WTC11 (cell line): ENCODE data around the gene CDR2. TPM values are rescaled to one million over a fixed set of nuclear protein-coding genes. Genes with fewer than 3 reads are reported as not detected.

ENCODE experiments used
- ATAC-seq: fragments of 200-7000 bp; cut with Tn5 transposase; 2 replicates; pipeline ENCODE4 v1.10.0; 2021; ENCODE audit warnings: mild to moderate bottlenecking, moderate library complexity
- CTCF ChIA-PET: fragments of 300-600 bp; sonication (Branson Sonifier 250); formaldehyde crosslinking; loops from one replicate; lab custom pipeline; 2021; ENCODE audit warnings: antibody characterized with exemption; lab: Charles Lee
- POLR2A ChIA-PET: fragments of 350-600 bp; sonication (Branson Sonifier 250); formaldehyde crosslinking; loops from one replicate; lab custom pipeline; 2021; ENCODE audit warnings: antibody characterized with exemption; lab: Charles Lee
- DNase-seq: peaks from one replicate; pipeline ENCODE4 v3.0.0; 2021; ENCODE audit warnings: low spot score
- H3K27ac Mint-ChIP-seq: 2 replicates; pipeline ENCODE4 v1.8.0; 2021; ENCODE audit warnings: mixed read lengths
- H3K27me3 Mint-ChIP-seq: 2 replicates; pipeline ENCODE4 v1.8.0; 2021; ENCODE audit warnings: low read depth, mild to moderate bottlenecking, moderate library complexity, mixed read lengths
- H3K36me3 Mint-ChIP-seq: 2 replicates; pipeline ENCODE4 v1.8.0; 2021; ENCODE audit warnings: mixed read lengths
- H3K4me1 Mint-ChIP-seq: 2 replicates; pipeline ENCODE4 v1.8.0; 2022; ENCODE audit warnings: mixed read lengths
- H3K4me3 Mint-ChIP-seq: 2 replicates; pipeline ENCODE4 v1.8.0; 2021; ENCODE audit warnings: mild to moderate bottlenecking, moderate library complexity, mixed read lengths
- H3K9me3 Mint-ChIP-seq: 2 replicates; pipeline ENCODE4 v1.8.0; 2021; ENCODE audit warnings: mixed read lengths
- CDX4 ChIP-seq: fragments of 250-450 bp; sonication (Bioruptor Pico); IDR thresholded peaks from 2 replicates; pipeline ENCODE4 v1.9.0; 2021; ENCODE audit warnings: moderate library complexity, mild to moderate bottlenecking, inconsistent platforms, borderline replicate concordance
- CREB1 ChIP-seq: sonication (generic); formaldehyde crosslinking; IDR thresholded peaks from 2 replicates; pipeline ENCODE4 v1.8.0; 2023; ENCODE audit warnings: mild to moderate bottlenecking, missing genetic modification reagents
- CTCF ChIP-seq: fragments of 200-600 bp; IDR thresholded peaks from 2 replicates; pipeline ENCODE4 v1.8.0; 2022; ENCODE audit warnings: antibody characterized with exemption
- ERG ChIP-seq: fragments of 250-450 bp; sonication (Bioruptor Pico); IDR thresholded peaks from 2 replicates; pipeline ENCODE4 v1.8.0; 2021; ENCODE audit warnings: mild to moderate bottlenecking
- ESRRA ChIP-seq: sonication (generic); formaldehyde crosslinking; IDR thresholded peaks from 2 replicates; pipeline ENCODE4 v1.8.1; 2022; ENCODE audit warnings: mild to moderate bottlenecking, missing genetic modification reagents, borderline replicate concordance
- ETV6 ChIP-seq: sonication (generic); formaldehyde crosslinking; IDR thresholded peaks from 2 replicates; pipeline ENCODE4 v1.8.1; 2022; ENCODE audit warnings: mild to moderate bottlenecking, missing genetic modification reagents
- FOXK1 ChIP-seq: sonication (generic); formaldehyde crosslinking; IDR thresholded peaks from 2 replicates; pipeline ENCODE4 v1.8.0; 2022; ENCODE audit warnings: mild to moderate bottlenecking, moderate library complexity, missing genetic modification reagents
- FOXP1 ChIP-seq: sonication (generic); formaldehyde crosslinking; IDR thresholded peaks from 2 replicates; pipeline ENCODE4 v1.8.0; 2022; ENCODE audit warnings: missing genetic modification reagents, mild to moderate bottlenecking, moderate library complexity, borderline replicate concordance
- FOXP4 ChIP-seq: sonication (generic); formaldehyde crosslinking; IDR thresholded peaks from 2 replicates; pipeline ENCODE4 v1.8.0; 2022; ENCODE audit warnings: mild to moderate bottlenecking, missing genetic modification reagents
- GABPB1 ChIP-seq: sonication (generic); formaldehyde crosslinking; IDR thresholded peaks from 2 replicates; pipeline ENCODE4 v1.8.1; 2023; ENCODE audit warnings: mild to moderate bottlenecking, missing genetic modification reagents
- GRHL2 ChIP-seq: fragments of 250-450 bp; sonication (Bioruptor Pico); IDR thresholded peaks from 2 replicates; pipeline ENCODE4 v1.8.0; 2022; ENCODE audit warnings: mild to moderate bottlenecking, moderate library complexity; ENCODE audit not compliant: insufficient replicate concordance, severe bottlenecking
- GTF2I ChIP-seq: fragments of 250-450 bp; sonication (Bioruptor Pico); conservative IDR thresholded peaks from 2 replicates; pipeline ENCODE4 v1.4.0; 2021; ENCODE audit warnings: mild to moderate bottlenecking
- HMGA2 ChIP-seq: fragments of 250-450 bp; sonication (Bioruptor Pico); IDR thresholded peaks from 2 replicates; pipeline ENCODE4 v1.4.0; 2021; ENCODE audit warnings: mild to moderate bottlenecking, moderate library complexity
- JAZF1 ChIP-seq: fragments of 250-450 bp; sonication (Bioruptor Pico); IDR thresholded peaks from 2 replicates; pipeline ENCODE4 v1.9.0; 2021; ENCODE audit warnings: moderate library complexity, mild to moderate bottlenecking, inconsistent platforms
- NFATC4 ChIP-seq: fragments of 250-450 bp; sonication (Bioruptor Pico); IDR thresholded peaks from 2 replicates; pipeline ENCODE4 v1.9.0; 2021; ENCODE audit warnings: mild to moderate bottlenecking
- NR2C2 ChIP-seq: sonication (generic); formaldehyde crosslinking; IDR thresholded peaks from 2 replicates; pipeline ENCODE4 v1.8.0; 2022; ENCODE audit warnings: mild to moderate bottlenecking, missing genetic modification reagents
- OVOL2 ChIP-seq: fragments of 250-450 bp; sonication (Bioruptor Pico); IDR thresholded peaks from 2 replicates; pipeline ENCODE4 v1.9.0; 2021; ENCODE audit warnings: mild to moderate bottlenecking, borderline replicate concordance
- SMAD4 ChIP-seq: sonication (generic); formaldehyde crosslinking; IDR thresholded peaks from 2 replicates; pipeline ENCODE4 v1.8.0; 2022; ENCODE audit warnings: mild to moderate bottlenecking, missing genetic modification reagents
- SP1 ChIP-seq: sonication (generic); formaldehyde crosslinking; conservative IDR thresholded peaks from 2 replicates; pipeline ENCODE4 v1.8.1; 2022; ENCODE audit warnings: missing genetic modification reagents
- TCF7 ChIP-seq: sonication (generic); formaldehyde crosslinking; IDR thresholded peaks from 2 replicates; pipeline ENCODE4 v1.8.0; 2022; ENCODE audit warnings: mild to moderate bottlenecking, low read depth, missing genetic modification reagents, moderate library complexity
- ZNF121 ChIP-seq: sonication (generic); formaldehyde crosslinking; IDR thresholded peaks from 2 replicates; pipeline ENCODE4 v1.8.0; 2023; ENCODE audit warnings: missing genetic modification reagents
- ZNF263 ChIP-seq: sonication (generic); formaldehyde crosslinking; IDR thresholded peaks from 2 replicates; pipeline ENCODE4 v1.8.1; 2022; ENCODE audit warnings: low read depth, mild to moderate bottlenecking, moderate library complexity, missing genetic modification reagents
- ZNF317 ChIP-seq: sonication (generic); formaldehyde crosslinking; IDR thresholded peaks from 2 replicates; pipeline ENCODE4 v1.8.1; 2023; ENCODE audit warnings: low read depth, mild to moderate bottlenecking, moderate library complexity, missing genetic modification reagents, borderline replicate concordance
- ZNF425 ChIP-seq: fragments of 250-450 bp; sonication (Bioruptor Pico); conservative IDR thresholded peaks from 2 replicates; pipeline ENCODE4 v1.9.0; 2021; ENCODE audit warnings: mild to moderate bottlenecking
- ZSCAN18 ChIP-seq: fragments of 250-450 bp; sonication (Bioruptor Pico); IDR thresholded peaks from 2 replicates; pipeline ENCODE4 v2.1.2; 2022; ENCODE audit warnings: mild to moderate bottlenecking, moderate library complexity
- total RNA-seq: library from RNA; stranded (reverse); gene quantifications from 3 replicates; pipeline ENCODE4 v1.2.3, GENCODE V29; 2021

Gene CDR2
- total RNA-seq, 1 experiment from 2014 or later = 40.9 TPM

- TF ChIP-seq ERG (CRISPR knock-in tag) = 0 out of 2 replicates have a peak, but pooled peaks have one; percentile 13
- TF ChIP-seq, all 79 proteins: peak for 10
These were observed 76.3 kb downstream of the CDR2 start (continued) for GRCh38 chr16:22297871-22298733.

- H3K36me3 Mint-ChIP-seq = peaks cover 3% of the 10 kb centered on the region; the same call in 1 of the 2 replicates
- ChIA-PET CTCF (interaction anchor here (1.1 to 1.9 kb wide), 6 partner anchors 85 to 113 kb away, joined by 3 to 8 read pairs (median 4); partner anchors contain the start of gene EEF2K), POLR2A (no interaction called here)
- ATAC-seq (peak; percentile 90), DNase-seq (peak; percentile 99)
- peak within 1 kb of the TSS; percentile 94 for H3K4me3 Mint-ChIP-seq
- no peaks in the 10 kb centered on the region for H3K27me3 Mint-ChIP-seq
- peaks cover 29% of the 10 kb centered on the region for H3K4me1 Mint-ChIP-seq
- H3K9me3 Mint-ChIP-seq = no peaks in the 10 kb centered on the region
- peak within 1 kb of the TSS; percentile 99 for H3K27ac Mint-ChIP-seq
- TF ChIP-seq SP1 (CRISPR knock-in tag) = peak; percentile 97
- TF ChIP-seq NFATC4 = no peak
- TF ChIP-seq ETV6 (CRISPR knock-in tag) = no peak; the same call in none of the 2 replicates
- TF ChIP-seq JAZF1 (CRISPR knock-in tag) = no peak
- no peak for TF ChIP-seq ZNF425 (CRISPR knock-in tag)
- TF ChIP-seq CTCF = peak; percentile 56
- TF ChIP-seq SMAD4 (CRISPR knock-in tag) = 0 out of 2 replicates have a peak, but pooled peaks have one; percentile 64
- TF ChIP-seq ESRRA (CRISPR knock-in tag) = peak; percentile 18; the same call in 1 of the 2 replicates
- TF ChIP-seq GABPB1 (CRISPR knock-in tag) = peak; percentile 93
- peak; percentile 95 for TF ChIP-seq FOXP1 (CRISPR knock-in tag)
- TF ChIP-seq GRHL2 = no peak
- TF ChIP-seq NR2C2 = no peak; the same call in 1 of the 2 replicates
- no peak for TF ChIP-seq FOXP4 (CRISPR knock-in tag)
- no peak for TF ChIP-seq HMGA2
- no peak for TF ChIP-seq ZNF121 (CRISPR knock-in tag)
- peak; percentile 32; the same call in 1 of the 2 replicates for TF ChIP-seq ZNF263 (CRISPR knock-in tag)
- TF ChIP-seq ZNF317 (CRISPR knock-in tag) = no peak
- TF ChIP-seq ZSCAN18 = no peak
- TF ChIP-seq OVOL2 (CRISPR knock-in tag) = no peak
- peak; percentile 79; the same call in 1 of the 2 replicates for TF ChIP-seq TCF7
- TF ChIP-seq FOXK1 (CRISPR knock-in tag) = peak; percentile 88
- TF ChIP-seq CDX4 (CRISPR knock-in tag) = no peak
- TF ChIP-seq CREB1 (CRISPR knock-in tag) = no peak
- no peak for TF ChIP-seq GTF2I
These were observed 77.1 kb downstream of the CDR2 start, which contains the start of gene POLR3E for GRCh38 chr16:22297114-22297870. Gene POLR3E, plus strand, starts transcription at chr16:22297409. Its CDS starts 5,560 bp downstream, at chr16:22302969.
